Liver (tissue), 9 donors: ENCODE results near the gene SMPD3. TPM values are rescaled to one million over a fixed set of nuclear protein-coding genes. Genes with fewer than 3 reads are reported as not detected.

Experiments used
- DNase-seq: peaks from one replicate; pipeline ENCODE4 v3.0.0-alpha.2; 2017; ENCODE audit warnings: low spot score
- H3K27ac ChIP-seq, 2 donors: one replicate each; pipeline ENCODE4 v1.7.0; 2013; ENCODE audit warnings: inconsistent platforms in 2 of 2, low read length in 2 of 2, control low read depth in 1 of 2, low read depth in 1 of 2, mild to moderate bottlenecking in 1 of 2
- H3K27me3 ChIP-seq, 4 donors: one replicate each; pipeline versions ENCODE4 v1.6.1 to v1.7.0; 2013; ENCODE audit warnings: low read length in 3 of 4, inconsistent platforms in 1 of 4, mild to moderate bottlenecking in 1 of 4, moderate library complexity in 1 of 4; ENCODE audit not compliant: control insufficient read depth in 4 of 4, insufficient read depth in 4 of 4
- H3K36me3 ChIP-seq, 4 donors: one replicate each; pipeline versions ENCODE4 v1.6.1 to v1.7.0; 2013; ENCODE audit warnings: low read length in 3 of 4, mild to moderate bottlenecking in 3 of 4, low read depth in 1 of 4, moderate library complexity in 1 of 4; ENCODE audit not compliant: control insufficient read depth in 4 of 4, insufficient read depth in 3 of 4
- H3K4me1 ChIP-seq, 4 donors: one replicate each; pipeline versions ENCODE4 v1.6.1 to v1.7.0; 2013; ENCODE audit warnings: low read length in 3 of 4, mild to moderate bottlenecking in 3 of 4, moderate library complexity in 1 of 4; ENCODE audit not compliant: control insufficient read depth in 4 of 4, insufficient read depth in 4 of 4
- H3K4me3 ChIP-seq, 3 donors: one replicate each; pipeline versions ENCODE4 v1.6.1 to v1.7.0; 2013; ENCODE audit warnings: low read length in 3 of 3, control low read depth in 1 of 3, low read depth in 1 of 3, mild to moderate bottlenecking in 1 of 3
- H3K9ac ChIP-seq, 2 donors: one replicate each; pipeline ENCODE4 v1.7.0; 2013; ENCODE audit warnings: low read length in 2 of 2, mild to moderate bottlenecking in 2 of 2, moderate library complexity in 2 of 2, control low read depth in 1 of 2, low read depth in 1 of 2
- H3K9me3 ChIP-seq, 4 donors: one replicate each; pipeline versions ENCODE4 v1.6.1 to v1.7.0; 2013; ENCODE audit warnings: low read length in 3 of 4; ENCODE audit not compliant: control insufficient read depth in 4 of 4
- ATF3 ChIP-seq: IDR thresholded peaks from 2 replicates; pipeline ENCODE4 v1.6.1; 2016; ENCODE audit warnings: antibody characterized with exemption
- EGR1 ChIP-seq, 2 donors: IDR thresholded peaks; 2 replicates each; pipeline ENCODE4 v1.6.1; 2016 to 2018; ENCODE audit warnings: antibody characterized with exemption in 2 of 2, low read depth in 2 of 2
- FOXA2 ChIP-seq: IDR thresholded peaks from 2 replicates; pipeline ENCODE4 v1.6.1; 2016; ENCODE audit warnings: antibody characterized with exemption
- GABPA ChIP-seq, 2 donors: IDR thresholded peaks in 1 of 2; conservative IDR thresholded peaks in 1 of 2; 2 replicates each; pipeline ENCODE4 v1.6.1; 2016; ENCODE audit warnings: antibody characterized with exemption in 2 of 2, mild to moderate bottlenecking in 1 of 2, moderate library complexity in 1 of 2
- HNF4A ChIP-seq, 2 donors: conservative IDR thresholded peaks; 2 replicates each; pipeline ENCODE4 v1.6.1; 2016; ENCODE audit warnings: antibody characterized with exemption in 2 of 2, mild to moderate bottlenecking in 2 of 2
- JUND ChIP-seq, 2 donors: IDR thresholded peaks; 2 replicates each; pipeline ENCODE4 v1.6.1; 2016; ENCODE audit warnings: antibody characterized with exemption in 2 of 2
- MAX ChIP-seq: IDR thresholded peaks from 2 replicates; pipeline ENCODE4 v1.6.1; 2016; ENCODE audit warnings: antibody characterized with exemption
- RAD21 ChIP-seq, 2 donors: IDR thresholded peaks; 2 replicates each; pipeline ENCODE4 v1.6.1; 2016; ENCODE audit warnings: antibody characterized with exemption in 2 of 2, mild to moderate bottlenecking in 2 of 2
- SP1 ChIP-seq: IDR thresholded peaks from 2 replicates; pipeline ENCODE4 v1.6.1; 2018; ENCODE audit warnings: antibody characterized with exemption, mild to moderate bottlenecking
- TAF1 ChIP-seq: conservative IDR thresholded peaks from 2 replicates; pipeline ENCODE4 v1.6.1; 2016; ENCODE audit warnings: antibody characterized with exemption, mild to moderate bottlenecking
- YY1 ChIP-seq: IDR thresholded peaks from 2 replicates; pipeline ENCODE4 v1.6.1; 2016; ENCODE audit warnings: antibody characterized with exemption, mild to moderate bottlenecking
- WGBS: extraction: QIAGEN DNeasy Blood & Tissue Kit; methylation state at CpG from one replicate; pipeline ENCODE4 v1.1.7; 2013; 5-methylcytosine and 5-hydroxymethylcytosine counted together
- polyA plus RNA-seq, 2 donors: library from polyadenylated mRNA; stranded (reverse) in 1 of 2; unstranded in 1 of 2; fragments of 200-250 nt in 1 of 2; fragments of >200 nt in 1 of 2; fragmentation: Nextera tagmentation in 1 of 2; extraction: Ambion mirVana in 1 of 2; gene quantifications; one replicate each; pipeline versions ENCODE4 v1.2.1 to v1.2.3, GENCODE V29; 2013 to 2015
- total RNA-seq, 2 donors: library from RNA; depleted of rRNA; stranded (reverse); fragments of >200 nt; gene quantifications; one replicate each; pipeline ENCODE4 v1.2.3, GENCODE V29; 2014
- TF ChIP-seq, protein P1 (sequence below): IDR thresholded peaks from 2 replicates; pipeline ENCODE4 v1.6.1; 2016; ENCODE audit warnings: antibody characterized with exemption
- TF ChIP-seq, protein P2 (sequence below): IDR thresholded peaks from 2 replicates; pipeline ENCODE4 v1.6.1; 2016; ENCODE audit warnings: antibody characterized with exemption, mild to moderate bottlenecking
- donor health status: healthy.
- donor health status: healthy.
- donor health status: healthy.
- donor health status: healthy.
- donor health status: healthy.

SMPD3 gene
- total and polyA plus RNA-seq, 4 donors = 0.33 to 10.6 (median 2.7) TPM

- peaks cover 12 to 27% (median 20%) of the 10 kb centered on the region in 4 donors for H3K4me1 ChIP-seq
- no peaks in the 10 kb centered on the region for H3K27me3 ChIP-seq
- H3K9me3 ChIP-seq = no peaks in the 10 kb centered on the region
- H3K9ac ChIP-seq = no peak overlapping the region
- H3K27ac ChIP-seq = no peak overlapping the region
- no peak for DNase-seq
- 91% methylated on average over 4 of the region's 4 CpGs for WGBS
- H3K36me3 ChIP-seq = no peaks in the 10 kb centered on the region
- no peak overlapping the region for H3K4me3 ChIP-seq
- TF ChIP-seq ATF3 = no peak
- TF ChIP-seq, protein P1, sequence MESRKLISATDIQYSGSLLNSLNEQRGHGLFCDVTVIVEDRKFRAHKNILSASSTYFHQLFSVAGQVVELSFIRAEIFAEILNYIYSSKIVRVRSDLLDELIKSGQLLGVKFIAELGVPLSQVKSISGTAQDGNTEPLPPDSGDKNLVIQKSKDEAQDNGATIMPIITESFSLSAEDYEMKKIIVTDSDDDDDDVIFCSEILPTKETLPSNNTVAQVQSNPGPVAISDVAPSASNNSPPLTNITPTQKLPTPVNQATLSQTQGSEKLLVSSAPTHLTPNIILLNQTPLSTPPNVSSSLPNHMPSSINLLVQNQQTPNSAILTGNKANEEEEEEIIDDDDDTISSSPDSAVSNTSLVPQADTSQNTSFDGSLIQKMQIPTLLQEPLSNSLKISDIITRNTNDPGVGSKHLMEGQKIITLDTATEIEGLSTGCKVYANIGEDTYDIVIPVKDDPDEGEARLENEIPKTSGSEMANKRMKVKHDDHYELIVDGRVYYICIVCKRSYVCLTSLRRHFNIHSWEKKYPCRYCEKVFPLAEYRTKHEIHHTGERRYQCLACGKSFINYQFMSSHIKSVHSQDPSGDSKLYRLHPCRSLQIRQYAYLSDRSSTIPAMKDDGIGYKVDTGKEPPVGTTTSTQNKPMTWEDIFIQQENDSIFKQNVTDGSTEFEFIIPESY = no peak
- no peak for TF ChIP-seq FOXA2
- TF ChIP-seq MAX = no peak
- no peak for TF ChIP-seq EGR1 (IDR thresholded peaks at IDR 0.05; ENCODE audit: low read depth in 2 of 2)
These were observed 27.9 kb downstream of the SMPD3 start for GRCh38 chr16:68420366-68420942.

DNA sequence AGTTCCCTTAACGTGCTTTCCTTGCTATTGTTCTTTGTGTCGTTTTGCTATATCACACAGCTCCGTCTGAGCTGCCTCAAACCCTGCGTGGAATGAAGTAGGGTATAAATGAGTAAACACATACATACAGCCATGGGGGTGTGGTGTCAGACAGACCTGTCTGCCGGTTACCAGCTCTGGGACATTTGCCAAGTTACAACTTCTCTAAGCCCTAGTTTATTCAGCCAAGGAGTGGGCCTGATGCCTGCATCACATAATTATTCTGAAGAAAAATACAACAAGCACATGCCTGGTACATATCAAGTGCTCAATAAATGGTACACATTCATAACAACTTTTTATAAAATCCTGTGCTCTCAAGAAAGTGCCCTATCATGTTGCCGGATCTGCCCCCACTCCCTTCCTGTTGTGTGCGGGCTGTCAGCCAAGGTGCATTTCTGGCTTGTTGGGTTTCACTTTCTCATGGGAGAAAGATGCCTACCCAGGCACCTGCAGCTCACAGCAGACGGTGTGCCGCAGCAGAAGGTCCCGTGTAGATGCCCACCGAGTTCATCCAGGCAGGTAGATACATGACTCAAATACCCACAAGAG lies 30.5 kb downstream of the SMPD3 start:
- H3K4me3 ChIP-seq = no peak overlapping the region
- no peaks in the 10 kb centered on the region for H3K36me3 ChIP-seq
- no peak overlapping the region for H3K9ac ChIP-seq
- TF ChIP-seq TAF1 = no peak
- TF ChIP-seq, protein P1 = no peak
- no peaks in the 10 kb centered on the region for H3K9me3 ChIP-seq
- DNase-seq = no peak
- no peaks in the 10 kb centered on the region for H3K27me3 ChIP-seq
- peaks cover 14 to 32% (median 21%) of the 10 kb centered on the region in 4 donors for H3K4me1 ChIP-seq
- no peak overlapping the region for H3K27ac ChIP-seq
- WGBS = 56% methylated on average over 11 of the region's 11 CpGs

DNA sequence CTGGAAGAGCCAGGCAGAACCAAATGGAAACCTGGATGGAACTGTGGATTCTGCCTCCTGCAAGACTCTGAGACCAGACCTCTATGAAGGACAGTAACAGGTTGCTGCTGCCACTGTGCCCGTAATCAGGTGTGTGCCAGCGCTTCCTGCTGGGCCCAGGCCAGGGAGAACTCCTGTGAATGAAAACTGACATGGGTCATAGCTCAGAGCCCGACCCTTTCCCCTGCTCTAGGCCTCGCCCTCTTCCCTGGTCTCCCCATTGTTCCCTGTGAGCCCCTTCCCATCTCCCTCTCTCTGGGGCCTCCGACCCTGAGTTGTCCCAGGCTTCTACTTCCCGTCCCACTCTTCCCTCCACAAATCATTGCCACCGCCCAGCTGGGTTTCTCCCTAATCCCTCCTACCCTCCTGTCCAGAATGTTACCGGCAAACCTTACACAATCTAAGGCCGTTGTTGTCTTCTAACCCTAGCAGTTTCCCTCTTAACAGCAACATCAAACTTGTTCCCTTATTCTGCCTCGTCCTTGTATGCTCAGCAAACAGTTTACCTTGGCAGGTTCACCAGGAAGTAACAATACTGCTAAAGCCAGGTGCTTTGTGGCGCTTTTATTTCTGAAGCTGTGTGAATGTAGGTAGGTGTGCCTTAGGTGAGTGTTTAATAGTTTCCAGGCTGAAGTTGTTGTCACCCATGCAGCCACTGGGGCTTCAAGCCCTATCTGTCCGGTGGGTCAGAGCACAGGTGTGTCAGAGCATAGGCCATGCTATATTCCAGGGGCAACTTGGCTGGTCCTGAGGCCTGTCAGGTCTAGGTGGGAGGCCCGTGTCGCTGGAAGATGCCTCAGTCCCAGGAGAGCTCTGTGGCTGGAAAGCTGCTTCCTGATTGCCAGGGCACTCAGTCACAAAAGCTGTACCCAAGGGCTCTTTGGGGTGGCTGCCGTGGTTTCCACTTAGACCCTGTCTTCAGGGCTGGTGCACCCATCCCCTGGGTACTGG lies 32.0 kb downstream of the SMPD3 start:
- Histone ChIP-seq H3K27ac (peak overlapping the region; percentile 64 to 76), H3K36me3 (no peaks in the 10 kb centered on the region), H3K9ac (no peak overlapping the region), H3K27me3 (no peaks in the 10 kb centered on the region), H3K9me3 (no peaks in the 10 kb centered on the region), H3K4me3 (no peak overlapping the region), H3K4me1 (peaks cover 14 to 32% (median 21%) of the 10 kb centered on the region in 4 donors)
- no peak for DNase-seq
- WGBS = 35% methylated on average over 15 of the region's 15 CpGs
- peak in 1 of 2 donors; percentile 91 for TF ChIP-seq EGR1 (IDR thresholded peaks at IDR 0.05; ENCODE audit: low read depth in 2 of 2)
- TF ChIP-seq, protein P2, sequence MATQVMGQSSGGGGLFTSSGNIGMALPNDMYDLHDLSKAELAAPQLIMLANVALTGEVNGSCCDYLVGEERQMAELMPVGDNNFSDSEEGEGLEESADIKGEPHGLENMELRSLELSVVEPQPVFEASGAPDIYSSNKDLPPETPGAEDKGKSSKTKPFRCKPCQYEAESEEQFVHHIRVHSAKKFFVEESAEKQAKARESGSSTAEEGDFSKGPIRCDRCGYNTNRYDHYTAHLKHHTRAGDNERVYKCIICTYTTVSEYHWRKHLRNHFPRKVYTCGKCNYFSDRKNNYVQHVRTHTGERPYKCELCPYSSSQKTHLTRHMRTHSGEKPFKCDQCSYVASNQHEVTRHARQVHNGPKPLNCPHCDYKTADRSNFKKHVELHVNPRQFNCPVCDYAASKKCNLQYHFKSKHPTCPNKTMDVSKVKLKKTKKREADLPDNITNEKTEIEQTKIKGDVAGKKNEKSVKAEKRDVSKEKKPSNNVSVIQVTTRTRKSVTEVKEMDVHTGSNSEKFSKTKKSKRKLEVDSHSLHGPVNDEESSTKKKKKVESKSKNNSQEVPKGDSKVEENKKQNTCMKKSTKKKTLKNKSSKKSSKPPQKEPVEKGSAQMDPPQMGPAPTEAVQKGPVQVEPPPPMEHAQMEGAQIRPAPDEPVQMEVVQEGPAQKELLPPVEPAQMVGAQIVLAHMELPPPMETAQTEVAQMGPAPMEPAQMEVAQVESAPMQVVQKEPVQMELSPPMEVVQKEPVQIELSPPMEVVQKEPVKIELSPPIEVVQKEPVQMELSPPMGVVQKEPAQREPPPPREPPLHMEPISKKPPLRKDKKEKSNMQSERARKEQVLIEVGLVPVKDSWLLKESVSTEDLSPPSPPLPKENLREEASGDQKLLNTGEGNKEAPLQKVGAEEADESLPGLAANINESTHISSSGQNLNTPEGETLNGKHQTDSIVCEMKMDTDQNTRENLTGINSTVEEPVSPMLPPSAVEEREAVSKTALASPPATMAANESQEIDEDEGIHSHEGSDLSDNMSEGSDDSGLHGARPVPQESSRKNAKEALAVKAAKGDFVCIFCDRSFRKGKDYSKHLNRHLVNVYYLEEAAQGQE = peak; percentile 77
- peak; percentile 98 for TF ChIP-seq MAX
- TF ChIP-seq FOXA2 = peak; percentile 92
- peak; percentile 45 to 49 for TF ChIP-seq RAD21 (IDR thresholded peaks at IDR 0.05)
- peak in 1 of 2 donors; percentile 40 for TF ChIP-seq GABPA (IDR thresholded peaks at IDR 0.05 in 1 of 2, conservative IDR thresholded peaks at IDR 0.05 in 1 of 2)
- TF ChIP-seq TAF1 = no peak
- TF ChIP-seq JUND (IDR thresholded peaks at IDR 0.05) = peak in 1 of 2 donors; percentile 73
- TF ChIP-seq YY1 = peak; percentile 65
- peak; percentile 83 for TF ChIP-seq SP1
- TF ChIP-seq HNF4A (conservative IDR thresholded peaks at IDR 0.05) = peak; percentile 67 to 85
